NCI-H1694 (cell line): Measurements from ENCODE around the gene IQCF2.
A peak's percentile ranks its signal among the peaks of the same experiment; 100 is the strongest.
"Not testable (repeated sequence)": the region's sequence is repeated elsewhere in the genome, so short reads cannot be mapped to it uniquely, and the experiment has no call there.

Experiments
- DNase-seq: peaks from one replicate; lab custom pipeline; 2025; lab: John Stamatoyannopoulos, UW

The IQCF2 gene

GRCh38 chr3:51860703-51861665 is at the start of gene IQCF2:
Gene IQCF2 (plus strand): TSS chr3:51861615. CDS start chr3:51861667, 52 bp downstream.
- no peak for DNase-seq

GRCh38 chr3:51813539-51813938 is 47.9 kb upstream of the IQCF2 start:
- DNase-seq: no peak

- no peak for DNase-seq
Measured at GRCh38 chr3:51814034-51814433, 47.4 kb upstream of the IQCF2 start.

GRCh38 chr3:51815614-51816013 is 45.8 kb upstream of the IQCF2 start:
- DNase-seq: no peak

GRCh38 chr3:51816723-51817122 is 44.7 kb upstream of the IQCF2 start:
- DNase-seq: no peak

- no peak for DNase-seq
Measured at GRCh38 chr3:51817375-51817774, 44.0 kb upstream of the IQCF2 start.

GRCh38 chr3:51819151-51819550 is 42.3 kb upstream of the IQCF2 start:
- no peak for DNase-seq

- DNase-seq: no peak
Measured at GRCh38 chr3:51819709-51820406, 41.6 kb upstream of the IQCF2 start.

- no peak for DNase-seq
Measured at GRCh38 chr3:51828297-51828696, 33.1 kb upstream of the IQCF2 start.

- no peak for DNase-seq
Measured at GRCh38 chr3:51830345-51830744, 31.1 kb upstream of the IQCF2 start.

GRCh38 chr3:51830836-51831385 is 30.5 kb upstream of the IQCF2 start:
- peak; percentile 6 for DNase-seq

- DNase-seq: no peak
Measured at GRCh38 chr3:51836606-51837005, 24.8 kb upstream of the IQCF2 start.

- no peak for DNase-seq
Measured at GRCh38 chr3:51845129-51845528, 16.3 kb upstream of the IQCF2 start.

GRCh38 chr3:51855411-51855810 is 6.0 kb upstream of the IQCF2 start:
- not testable (repeated sequence) for DNase-seq

- no peak for DNase-seq
Measured at GRCh38 chr3:51862886-51863285, 1.5 kb downstream of the IQCF2 start.

- not testable (repeated sequence) for DNase-seq
Measured at GRCh38 chr3:51868896-51869295, 7.5 kb downstream of the IQCF2 start.

- no peak for DNase-seq
Measured at GRCh38 chr3:51869304-51869703, 7.9 kb downstream of the IQCF2 start.

- DNase-seq: no peak
Measured at GRCh38 chr3:51873253-51873766, 11.9 kb downstream of the IQCF2 start.

GRCh38 chr3:51873876-51874275 is 12.5 kb downstream of the IQCF2 start:
- DNase-seq: no peak

- no peak for DNase-seq
Measured at GRCh38 chr3:51874411-51874810, 13.0 kb downstream of the IQCF2 start.

GRCh38 chr3:51874889-51875288 is 13.5 kb downstream of the IQCF2 start:
- no peak for DNase-seq

GRCh38 chr3:51875501-51875900 is 14.1 kb downstream of the IQCF2 start, which contains the start of gene IQCF5:
Gene IQCF5 (minus strand): TSS chr3:51875601. CDS start chr3:51875531, 70 bp downstream.
- no peak for DNase-seq
